ENCODE data around the gene RET.

Gene RET

GRCh38 chr10:43119416-43120115, 42.7 kb downstream of the RET start:
- DNase-seq (ENCODE audit: low read depth in 3 of 3, low spot score in 1 of 3): no peak

- DNase-seq (ENCODE audit: low read depth in 3 of 3, low spot score in 1 of 3): no peak
These were observed 43.5 kb downstream of the RET start for GRCh38 chr10:43120116-43120928.

- peak in 1 of 3 donors; percentile 12 for DNase-seq (ENCODE audit: low read depth in 3 of 3, low spot score in 1 of 3)
These were observed 44.1 kb downstream of the RET start for GRCh38 chr10:43120929-43121314.

GRCh38 chr10:43121444-43121843, 44.6 kb downstream of the RET start:
- no peak for DNase-seq (ENCODE audit: low read depth in 3 of 3, low spot score in 1 of 3)

- DNase-seq (ENCODE audit: low read depth in 3 of 3, low spot score in 1 of 3): no peak
These were observed 45.2 kb downstream of the RET start for GRCh38 chr10:43122096-43122495.

GRCh38 chr10:43122826-43123225, 46.0 kb downstream of the RET start:
- no peak for DNase-seq (ENCODE audit: low read depth in 3 of 3, low spot score in 1 of 3)

GRCh38 chr10:43123361-43124093, 46.7 kb downstream of the RET start:
- DNase-seq (ENCODE audit: low read depth in 3 of 3, low spot score in 1 of 3): no peak

GRCh38 chr10:43124094-43124521, 47.2 kb downstream of the RET start:
- no peak for DNase-seq (ENCODE audit: low read depth in 3 of 3, low spot score in 1 of 3)

- no peak for DNase-seq (ENCODE audit: low read depth in 3 of 3, low spot score in 1 of 3)
These were observed 47.9 kb downstream of the RET start for GRCh38 chr10:43124574-43125273.

GRCh38 chr10:43125274-43125845, 48.5 kb downstream of the RET start:
- DNase-seq (ENCODE audit: low read depth in 3 of 3, low spot score in 1 of 3): no peak

GRCh38 chr10:43125881-43126731, 49.2 kb downstream of the RET start:
- no peak for DNase-seq (ENCODE audit: low read depth in 3 of 3, low spot score in 1 of 3)

- DNase-seq (ENCODE audit: low read depth in 3 of 3, low spot score in 1 of 3): no peak
These were observed 50.0 kb downstream of the RET start for GRCh38 chr10:43126759-43127424.

- DNase-seq (ENCODE audit: low read depth in 3 of 3, low spot score in 1 of 3): no peak
These were observed 50.6 kb downstream of the RET start for GRCh38 chr10:43127442-43127841.

- DNase-seq (ENCODE audit: low read depth in 3 of 3, low spot score in 1 of 3): no peak
These were observed 51.5 kb downstream of the RET start for GRCh38 chr10:43128331-43128730.

- no peak for DNase-seq (ENCODE audit: low read depth in 3 of 3, low spot score in 1 of 3)
These were observed 52.3 kb downstream of the RET start for GRCh38 chr10:43128958-43129706.

- DNase-seq (ENCODE audit: low read depth in 3 of 3, low spot score in 1 of 3): no peak
These were observed 53.9 kb downstream of the RET start for GRCh38 chr10:43130770-43131171.

- DNase-seq (ENCODE audit: low read depth in 3 of 3, low spot score in 1 of 3): no peak
These were observed 54.4 kb downstream of the RET start for GRCh38 chr10:43131256-43131655.

GRCh38 chr10:43131906-43132305, 55.0 kb downstream of the RET start:
- no peak for DNase-seq (ENCODE audit: low read depth in 3 of 3, low spot score in 1 of 3)

All from stimulated activated CD4-positive, alpha-beta T cell treated with anti-CD3 and anti-CD28 coated beads, TNF-alpha, amount 100 ng/mL, for 1 hour (primary cell).